Measurements from ENCODE around the gene AMN1. TPM values are rescaled to one million over a fixed set of nuclear protein-coding genes. Genes with fewer than 3 reads are reported as not detected.

AMN1 gene
- total RNA-seq, 1 donor from 2014 or later, result 10.0 TPM

GRCh38 chr12:31647086-31647491 is 81.7 kb downstream of the AMN1 start:
- FAIRE-seq (no peak), DNase-seq (ENCODE audit: low read depth) (peak; percentile 75)
- no peak overlapping the region for H3K4me3 ChIP-seq (ENCODE audit: low read depth, low read length)
- no peaks in the 10 kb centered on the region for H3K36me3 ChIP-seq (ENCODE audit: control insufficient read depth, insufficient read depth, low read length)
- no peaks in the 10 kb centered on the region for H3K27me3 ChIP-seq (ENCODE audit: control insufficient read depth, insufficient read depth, low read length)
- TF ChIP-seq, protein P1, sequence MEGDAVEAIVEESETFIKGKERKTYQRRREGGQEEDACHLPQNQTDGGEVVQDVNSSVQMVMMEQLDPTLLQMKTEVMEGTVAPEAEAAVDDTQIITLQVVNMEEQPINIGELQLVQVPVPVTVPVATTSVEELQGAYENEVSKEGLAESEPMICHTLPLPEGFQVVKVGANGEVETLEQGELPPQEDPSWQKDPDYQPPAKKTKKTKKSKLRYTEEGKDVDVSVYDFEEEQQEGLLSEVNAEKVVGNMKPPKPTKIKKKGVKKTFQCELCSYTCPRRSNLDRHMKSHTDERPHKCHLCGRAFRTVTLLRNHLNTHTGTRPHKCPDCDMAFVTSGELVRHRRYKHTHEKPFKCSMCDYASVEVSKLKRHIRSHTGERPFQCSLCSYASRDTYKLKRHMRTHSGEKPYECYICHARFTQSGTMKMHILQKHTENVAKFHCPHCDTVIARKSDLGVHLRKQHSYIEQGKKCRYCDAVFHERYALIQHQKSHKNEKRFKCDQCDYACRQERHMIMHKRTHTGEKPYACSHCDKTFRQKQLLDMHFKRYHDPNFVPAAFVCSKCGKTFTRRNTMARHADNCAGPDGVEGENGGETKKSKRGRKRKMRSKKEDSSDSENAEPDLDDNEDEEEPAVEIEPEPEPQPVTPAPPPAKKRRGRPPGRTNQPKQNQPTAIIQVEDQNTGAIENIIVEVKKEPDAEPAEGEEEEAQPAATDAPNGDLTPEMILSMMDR (IDR thresholded peaks at IDR 0.05; ENCODE audit: insufficient read depth, low read length, severe bottlenecking), result no peak

DNA sequence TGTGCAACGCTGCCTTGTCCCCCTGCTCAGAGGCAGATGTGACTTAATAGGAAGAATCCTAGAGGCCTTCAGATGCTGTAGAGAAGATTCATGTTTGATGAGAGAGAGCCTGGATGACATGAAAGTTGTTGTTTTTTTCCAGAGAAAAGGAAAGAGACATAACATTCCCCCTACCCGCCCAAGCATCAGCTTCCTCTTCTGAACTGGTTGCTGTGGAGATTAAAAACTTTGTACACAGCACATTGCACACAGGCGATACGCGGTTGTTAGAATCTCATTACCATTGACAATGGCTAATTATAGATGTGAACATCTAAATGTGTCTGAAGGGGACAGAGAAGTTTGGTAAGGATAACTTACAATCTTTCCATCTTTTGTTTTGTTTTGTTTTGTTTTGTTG is 82.9 kb downstream of the AMN1 start:
- H3K27me3 ChIP-seq (ENCODE audit: control insufficient read depth, insufficient read depth, low read length), result no peaks in the 10 kb centered on the region
- H3K36me3 ChIP-seq (ENCODE audit: control insufficient read depth, insufficient read depth, low read length), result no peaks in the 10 kb centered on the region
- FAIRE-seq, result no peak
- no peak for DNase-seq (ENCODE audit: low read depth)
- TF ChIP-seq, protein P1 (IDR thresholded peaks at IDR 0.05; ENCODE audit: insufficient read depth, low read length, severe bottlenecking), result no peak
- no peak overlapping the region for H3K4me3 ChIP-seq (ENCODE audit: low read depth, low read length)

- TF ChIP-seq, protein P1 (IDR thresholded peaks at IDR 0.05; ENCODE audit: insufficient read depth, low read length, severe bottlenecking), result no peak
- Histone ChIP-seq H3K4me3 (ENCODE audit: low read depth, low read length) (no peak overlapping the region), H3K27me3 (ENCODE audit: control insufficient read depth, insufficient read depth, low read length) (no peaks in the 10 kb centered on the region), H3K36me3 (ENCODE audit: control insufficient read depth, insufficient read depth, low read length) (no peaks in the 10 kb centered on the region)
- no peak for FAIRE-seq
- peak; percentile 63 for DNase-seq (ENCODE audit: low read depth)
These were observed 84.3 kb downstream of the AMN1 start for GRCh38 chr12:31644536-31644935.

DNA sequence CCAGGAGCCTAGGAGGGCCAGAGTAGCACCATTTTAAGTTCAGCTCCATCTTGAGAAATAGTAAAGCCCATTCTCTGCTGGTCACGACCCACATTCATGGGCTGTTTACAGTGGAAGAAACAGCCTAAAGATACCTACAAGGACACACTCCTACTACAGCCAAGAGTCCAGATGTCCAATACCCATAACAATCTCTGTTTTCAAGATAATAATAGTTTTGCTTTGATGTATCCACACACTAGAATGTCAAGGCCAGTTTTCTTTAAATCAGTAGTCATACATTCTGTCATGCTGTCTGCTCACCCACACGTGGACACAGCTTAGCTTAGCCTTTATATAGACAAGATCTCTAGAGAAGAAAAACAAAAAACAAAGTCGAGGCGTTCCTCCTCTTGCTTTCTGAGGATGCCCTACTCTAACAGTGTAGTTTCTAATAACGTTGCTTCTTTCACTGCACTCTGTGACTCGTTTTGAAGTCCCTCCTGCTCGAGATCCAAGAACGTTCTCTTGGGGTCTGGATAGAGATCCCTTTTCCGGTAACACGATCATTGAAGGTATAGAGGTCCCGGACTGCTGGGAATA is 87.2 kb downstream of the AMN1 start:
- FAIRE-seq (no peak), DNase-seq (ENCODE audit: low read depth) (no peak)
- H3K4me3 ChIP-seq (ENCODE audit: low read depth, low read length), result no peak overlapping the region
- TF ChIP-seq, protein P1 (IDR thresholded peaks at IDR 0.05; ENCODE audit: insufficient read depth, low read length, severe bottlenecking), result no peak
- H3K27me3 ChIP-seq (ENCODE audit: control insufficient read depth, insufficient read depth, low read length), result no peaks in the 10 kb centered on the region
- H3K36me3 ChIP-seq (ENCODE audit: control insufficient read depth, insufficient read depth, low read length), result no peaks in the 10 kb centered on the region

GRCh38 chr12:31634620-31635019 is 94.2 kb downstream of the AMN1 start:
- H3K36me3 ChIP-seq (ENCODE audit: control insufficient read depth, insufficient read depth, low read length), result no peaks in the 10 kb centered on the region
- H3K4me3 ChIP-seq (ENCODE audit: low read depth, low read length), result no peak overlapping the region
- DNase-seq (ENCODE audit: low read depth) (no peak), FAIRE-seq (no peak)
- TF ChIP-seq, protein P1 (IDR thresholded peaks at IDR 0.05; ENCODE audit: insufficient read depth, low read length, severe bottlenecking), result no peak
- H3K27me3 ChIP-seq (ENCODE audit: control insufficient read depth, insufficient read depth, low read length), result no peaks in the 10 kb centered on the region

GRCh38 chr12:31633464-31633863 is 95.4 kb downstream of the AMN1 start:
- TF ChIP-seq, protein P1 (IDR thresholded peaks at IDR 0.05; ENCODE audit: insufficient read depth, low read length, severe bottlenecking), result no peak

More at GRCh38 chr12:31633464-31633863, 95.4 kb downstream of the AMN1 start:
- H3K4me3 ChIP-seq (ENCODE audit: low read depth, low read length), result no peak overlapping the region
- no peaks in the 10 kb centered on the region for H3K27me3 ChIP-seq (ENCODE audit: control insufficient read depth, insufficient read depth, low read length)
- FAIRE-seq (no peak), DNase-seq (ENCODE audit: low read depth) (no peak)
- no peaks in the 10 kb centered on the region for H3K36me3 ChIP-seq (ENCODE audit: control insufficient read depth, insufficient read depth, low read length)
